GM23338 (cell line): ENCODE measurements around the gene OR52E8. TPM values are rescaled to one million over a fixed set of nuclear protein-coding genes. Genes with fewer than 3 reads are reported as not detected.

Source experiments
- ATAC-seq: fragments of 200-7000 bp; cut with Tn5 transposase; 3 replicates; pipeline ENCODE4 v1.9.1; 2020
- DNase-seq: peaks from one replicate; pipeline ENCODE4 v3.0.0-alpha.2; 2015; ENCODE audit warnings: low spot score
- H2AFZ ChIP-seq: fragments of 200-600 bp; sonication (generic); 2 replicates; pipeline ENCODE4 v1.8.0; 2016; ENCODE audit warnings: antibody characterized with exemption, mild to moderate bottlenecking, moderate library complexity
- H3F3A ChIP-seq: fragments of 200-600 bp; sonication (generic); replicated peaks from 2 replicates; pipeline ENCODE4 v1.8.0; 2017; ENCODE audit warnings: antibody characterized with exemption, mixed run types, low read depth
- H3K27ac ChIP-seq: fragments of 200-600 bp; sonication (generic); 2 replicates; pipeline ENCODE4 v1.6.1; 2016; ENCODE audit warnings: low read depth
- H3K27me3 ChIP-seq: fragments of 200-600 bp; sonication (generic); 2 replicates; pipeline ENCODE4 v1.8.0; 2016; ENCODE audit warnings: mild to moderate bottlenecking, mixed run types, moderate library complexity; ENCODE audit not compliant: insufficient read depth
- H3K36me3 ChIP-seq: fragments of 200-600 bp; sonication (generic); 2 replicates; pipeline ENCODE4 v1.8.0; 2016; ENCODE audit warnings: mild to moderate bottlenecking; ENCODE audit not compliant: insufficient read depth
- H3K4me1 ChIP-seq: fragments of 200-600 bp; sonication (generic); 2 replicates; pipeline ENCODE4 v1.8.0; 2016; ENCODE audit warnings: mild to moderate bottlenecking, moderate library complexity; ENCODE audit not compliant: insufficient read depth
- H3K4me2 ChIP-seq: fragments of 200-600 bp; sonication (generic); 2 replicates; pipeline ENCODE4 v1.7.1; 2017; ENCODE audit warnings: mixed run types
- H3K4me3 ChIP-seq: fragments of 200-600 bp; sonication (generic); 2 replicates; pipeline ENCODE4 v1.6.1; 2016; ENCODE audit warnings: mixed run types
- H3K79me2 ChIP-seq: fragments of 200-600 bp; sonication (generic); replicated peaks from 2 replicates; pipeline ENCODE4 v1.8.0; 2017; ENCODE audit warnings: mild to moderate bottlenecking; ENCODE audit not compliant: insufficient read depth
- H3K9me2 ChIP-seq: fragments of 200-600 bp; sonication (generic); 2 replicates; pipeline ENCODE4 v1.8.0; 2017; ENCODE audit not compliant: insufficient read depth
- H4K20me1 ChIP-seq: fragments of 200-600 bp; sonication (generic); replicated peaks from 2 replicates; pipeline ENCODE4 v1.8.0; 2017; ENCODE audit warnings: mild to moderate bottlenecking; ENCODE audit not compliant: insufficient read depth
- H3K27ac Mint-ChIP-seq: 2 replicates; pipeline ENCODE4 v1.8.0; 2020; ENCODE audit warnings: inconsistent platforms, mild to moderate bottlenecking, moderate library complexity, mixed read lengths
- H3K27me3 Mint-ChIP-seq: 3 replicates; pipeline ENCODE4 v1.8.0; 2022; ENCODE audit warnings: low read depth, mild to moderate bottlenecking, moderate library complexity, mixed read lengths, inconsistent platforms; ENCODE audit not compliant: insufficient read depth, poor library complexity
- H3K36me3 Mint-ChIP-seq: 3 replicates; pipeline ENCODE4 v1.8.0; 2021; ENCODE audit warnings: low read depth, mild to moderate bottlenecking, inconsistent platforms, moderate library complexity, mixed read lengths
- H3K4me1 Mint-ChIP-seq: 3 replicates; pipeline ENCODE4 v1.8.0; 2020; ENCODE audit warnings: mild to moderate bottlenecking, inconsistent platforms, mixed read lengths
- H3K4me3 Mint-ChIP-seq: 3 replicates; pipeline ENCODE4 v1.8.0; 2021; ENCODE audit warnings: moderate library complexity, mild to moderate bottlenecking, inconsistent platforms, mixed read lengths
- H3K9me3 Mint-ChIP-seq: 3 replicates; pipeline ENCODE4 v1.8.0; 2020; ENCODE audit warnings: moderate library complexity, mild to moderate bottlenecking, inconsistent platforms, mixed read lengths
- CTCF ChIP-seq, 2 experiments: fragments of 200-600 bp in 1 of 2; sonication (generic) in 1 of 2; conservative IDR thresholded peaks; 2 replicates each; pipeline versions ENCODE4 v1.5.1 to v1.6.1; 2016 to 2017; ENCODE audit warnings: antibody characterized with exemption in 2 of 2, low read depth in 2 of 2, mild to moderate bottlenecking in 2 of 2, moderate library complexity in 1 of 2
- JUNB ChIP-seq: IDR thresholded peaks from one replicate; pipeline ENCODE4 v1.6.1; 2016; ENCODE audit warnings: antibody characterized with exemption; ENCODE audit not compliant: unreplicated experiment
- REST ChIP-seq: IDR thresholded peaks from one replicate; pipeline ENCODE4 v1.6.1; 2018; ENCODE audit warnings: antibody characterized with exemption; ENCODE audit not compliant: unreplicated experiment
- ZNF331 ChIP-seq: fragments of 250-450 bp; sonication (Bioruptor Pico); IDR thresholded peaks from 2 replicates; pipeline ENCODE4 v1.5.0; 2020; ENCODE audit warnings: low read depth, mild to moderate bottlenecking, moderate library complexity
- ZNF462 ChIP-seq: fragments of 250-450 bp; sonication (Bioruptor Pico); IDR thresholded peaks from 2 replicates; pipeline ENCODE4 v1.5.0; 2020; ENCODE audit warnings: mild to moderate bottlenecking, moderate library complexity
- polyA plus RNA-seq: library from polyadenylated mRNA; unstranded; fragments of >200 nt; fragmentation: Nextera tagmentation; extraction: Ambion mirVana; gene quantifications from 2 replicates; pipeline ENCODE4 v1.2.1, GENCODE V29; 2016
- total RNA-seq: library from RNA; depleted of rRNA; stranded (reverse); fragments of >200 nt; shearing (Covaris generic); gene quantifications from 2 replicates; pipeline ENCODE4 v1.2.3, GENCODE V29; 2014; rRNA removed

OR52E8 gene
- total and polyA plus RNA-seq, 2 experiments from 2014 or later: 0.21 TPM; not detected in 1

GRCh38 chr11:5807580-5807979 lies 49.9 kb downstream of the OR52E8 start:
- Histone ChIP-seq H2AFZ (peak overlapping the region; percentile 85), H3K9me2 (no peaks in the 10 kb centered on the region), H3K4me1 (peaks cover 14% of the 10 kb centered on the region), H4K20me1 (no peaks in the 10 kb centered on the region), H3K79me2 (no peaks in the 10 kb centered on the region), H3K27ac (no peak overlapping the region), H3K27me3 (no peaks in the 10 kb centered on the region), H3K4me3 (no peak overlapping the region), H3K4me2 (no peak overlapping the region), H3K36me3 (no peaks in the 10 kb centered on the region), H3F3A (no peaks in the 10 kb centered on the region)
- Mint-ChIP-seq H3K27ac (no peak overlapping the region), H3K4me1 (peaks cover 22% of the 10 kb centered on the region), H3K27me3 (peaks cover 2% of the 10 kb centered on the region), H3K9me3 (peaks cover 19% of the 10 kb centered on the region), H3K4me3 (no peak overlapping the region), H3K36me3 (no peaks in the 10 kb centered on the region)
- TF ChIP-seq ZNF331 (CRISPR knock-in tag): no peak
- TF ChIP-seq REST: no peak
- peak; percentile 35 to 62 for TF ChIP-seq CTCF (conservative IDR thresholded peaks at IDR 0.05; ENCODE audit: low read depth in 2 of 2)
- no peak for TF ChIP-seq ZNF462 (CRISPR knock-in tag)
- TF ChIP-seq JUNB: no peak
- ATAC-seq (peak; percentile 73), DNase-seq (peak; percentile 55)

Other genes starting within 250 kb of the OR52E8 start
- gene TRIM34, start 232.7 kb downstream of the OR52E8 start, total RNA-seq: 1.1 and 2.6 TPM in 2 replicates
- gene TRIM34, start 232.7 kb downstream of the OR52E8 start, polyA plus RNA-seq: 0.57 and 1.9 TPM in 2 replicates
- 17.7 and 20.8 TPM in 2 replicates for gene TRIM5, start 172.6 kb downstream of the OR52E8 start, total RNA-seq
- gene TRIM5, start 172.6 kb downstream of the OR52E8 start, polyA plus RNA-seq: 16.1 and 21.0 TPM in 2 replicates
- 30.9 and 41.1 TPM in 2 replicates for gene TRIM22, start 167.9 kb downstream of the OR52E8 start, total RNA-seq
- gene TRIM22, start 167.9 kb downstream of the OR52E8 start, polyA plus RNA-seq: 17.8 and 23.9 TPM in 2 replicates
- gene OR56B1, start 121.2 kb downstream of the OR52E8 start, total RNA-seq: 0.28 TPM in 1 of 2 replicates, not detected in the other
- gene OR56B1, start 121.2 kb downstream of the OR52E8 start, polyA plus RNA-seq: not detected in 2 replicates
- gene OR52N4, start 103.4 kb downstream of the OR52E8 start, total RNA-seq: 0.27 TPM in 1 of 2 replicates, not detected in the other
- gene OR52N4, start 103.4 kb downstream of the OR52E8 start, polyA plus RNA-seq: not detected in 2 replicates
- not detected in 2 replicates for gene OR52N5, start 74.3 kb downstream of the OR52E8 start, total RNA-seq
- gene OR52N5, start 74.3 kb downstream of the OR52E8 start, polyA plus RNA-seq: not detected in 2 replicates
- gene OR52N1, start 66.4 kb downstream of the OR52E8 start, total RNA-seq: not detected in 2 replicates
- not detected in 2 replicates for gene OR52N1, start 66.4 kb downstream of the OR52E8 start, polyA plus RNA-seq
- 0.89 TPM in 1 of 2 replicates, not detected in the other for gene OR52N2, start 48.8 kb downstream of the OR52E8 start, total RNA-seq
- 0.19 and 0.43 TPM in 2 replicates for gene OR52N2, start 48.8 kb downstream of the OR52E8 start, polyA plus RNA-seq
- 0.66 TPM in 1 of 2 replicates, not detected in the other for gene OR52E6, start 15.8 kb downstream of the OR52E8 start, total RNA-seq
- gene OR52E6, start 15.8 kb downstream of the OR52E8 start, polyA plus RNA-seq: not detected in 2 replicates
- not detected in 2 replicates for gene OR52E4, start 22.9 kb upstream of the OR52E8 start, total RNA-seq
- not detected in 2 replicates for gene OR52E4, start 22.9 kb upstream of the OR52E8 start, polyA plus RNA-seq
- gene OR52E5, start 35.5 kb upstream of the OR52E8 start, total RNA-seq: not detected in 2 replicates
- gene OR52E5, start 35.5 kb upstream of the OR52E8 start, polyA plus RNA-seq: not detected in 2 replicates
- gene OR56A3, start 84.6 kb upstream of the OR52E8 start, total RNA-seq: not detected in 2 replicates
- gene OR56A3, start 84.6 kb upstream of the OR52E8 start, polyA plus RNA-seq: not detected in 2 replicates
- gene OR56A5, start 110.8 kb upstream of the OR52E8 start, total RNA-seq: 1.9 TPM in 1 of 2 replicates, not detected in the other
- gene OR56A5, start 110.8 kb upstream of the OR52E8 start, polyA plus RNA-seq: not detected in 2 replicates
- 0.17 TPM in 1 of 2 replicates, not detected in the other for gene OR52L1, start 129.3 kb upstream of the OR52E8 start, total RNA-seq
- gene OR52L1, start 129.3 kb upstream of the OR52E8 start, polyA plus RNA-seq: not detected in 2 replicates
- gene OR56A4, start 149.3 kb upstream of the OR52E8 start, total RNA-seq: 0.10 and 0.23 TPM in 2 replicates
- gene OR56A4, start 149.3 kb upstream of the OR52E8 start, polyA plus RNA-seq: 0.16 and 0.23 TPM in 2 replicates
- 0.35 and 0.97 TPM in 2 replicates for gene OR56A1, start 173.1 kb upstream of the OR52E8 start, total RNA-seq
- gene OR56A1, start 173.1 kb upstream of the OR52E8 start, polyA plus RNA-seq: 0.06 and 0.10 TPM in 2 replicates
- gene OR56B4, start 250.0 kb upstream of the OR52E8 start, total RNA-seq: not detected in 2 replicates
- not detected in 2 replicates for gene OR56B4, start 250.0 kb upstream of the OR52E8 start, polyA plus RNA-seq